ENCODE results near the gene PIGC.

Gene PIGC

DNA sequence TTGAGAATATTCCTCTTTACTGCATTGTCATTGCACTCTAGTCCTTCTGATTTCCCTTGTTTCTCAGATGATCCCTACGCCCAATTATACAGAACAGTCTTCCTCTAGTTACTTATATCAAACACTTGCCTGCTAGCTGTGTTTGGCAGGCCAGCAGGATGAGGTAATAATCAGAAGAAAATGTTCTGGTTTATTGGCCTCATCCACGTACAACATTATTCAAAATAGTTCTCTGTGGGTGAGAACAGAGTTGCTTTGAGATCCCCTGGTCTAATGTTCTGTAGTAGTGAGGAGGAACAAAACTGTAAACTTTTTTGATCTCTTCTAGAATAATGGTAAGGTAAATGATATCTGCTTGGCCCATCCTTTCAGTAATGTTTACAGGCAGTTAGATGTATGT, 45.7 kb downstream of the PIGC start:
- TF ChIP-seq, protein P1, sequence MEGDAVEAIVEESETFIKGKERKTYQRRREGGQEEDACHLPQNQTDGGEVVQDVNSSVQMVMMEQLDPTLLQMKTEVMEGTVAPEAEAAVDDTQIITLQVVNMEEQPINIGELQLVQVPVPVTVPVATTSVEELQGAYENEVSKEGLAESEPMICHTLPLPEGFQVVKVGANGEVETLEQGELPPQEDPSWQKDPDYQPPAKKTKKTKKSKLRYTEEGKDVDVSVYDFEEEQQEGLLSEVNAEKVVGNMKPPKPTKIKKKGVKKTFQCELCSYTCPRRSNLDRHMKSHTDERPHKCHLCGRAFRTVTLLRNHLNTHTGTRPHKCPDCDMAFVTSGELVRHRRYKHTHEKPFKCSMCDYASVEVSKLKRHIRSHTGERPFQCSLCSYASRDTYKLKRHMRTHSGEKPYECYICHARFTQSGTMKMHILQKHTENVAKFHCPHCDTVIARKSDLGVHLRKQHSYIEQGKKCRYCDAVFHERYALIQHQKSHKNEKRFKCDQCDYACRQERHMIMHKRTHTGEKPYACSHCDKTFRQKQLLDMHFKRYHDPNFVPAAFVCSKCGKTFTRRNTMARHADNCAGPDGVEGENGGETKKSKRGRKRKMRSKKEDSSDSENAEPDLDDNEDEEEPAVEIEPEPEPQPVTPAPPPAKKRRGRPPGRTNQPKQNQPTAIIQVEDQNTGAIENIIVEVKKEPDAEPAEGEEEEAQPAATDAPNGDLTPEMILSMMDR (IDR thresholded peaks at IDR 0.05; ENCODE audit: insufficient read depth, low read depth, low read length, missing control alignments) = no peak
- DNase-seq (ENCODE audit: low read depth) = peak; percentile 59
- H3K4me3 ChIP-seq (ENCODE audit: low read depth, low read length) = no peak overlapping the region

DNA sequence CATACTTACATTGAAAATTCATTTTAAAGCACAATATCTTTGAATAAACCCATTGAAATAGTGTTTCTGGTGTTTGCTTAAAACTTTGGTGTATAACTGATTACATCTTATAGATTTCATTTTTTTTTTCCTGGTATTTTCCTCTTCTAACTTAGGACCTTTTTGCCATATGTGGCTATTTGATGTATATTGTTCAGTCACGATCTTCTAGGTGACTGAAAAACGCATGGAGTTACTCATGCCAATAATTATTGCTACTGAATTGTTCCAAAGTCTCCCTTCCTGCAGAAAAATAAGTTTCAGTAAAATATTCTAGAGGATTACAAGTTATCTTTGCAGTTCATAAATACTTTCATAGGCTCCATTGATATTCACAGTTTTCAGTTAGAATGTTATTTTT, 46.2 kb downstream of the PIGC start:
- H3K4me3 ChIP-seq (ENCODE audit: low read depth, low read length) = no peak overlapping the region
- DNase-seq (ENCODE audit: low read depth) = no peak
- TF ChIP-seq, protein P1 (IDR thresholded peaks at IDR 0.05; ENCODE audit: insufficient read depth, low read depth, low read length, missing control alignments) = no peak

DNA sequence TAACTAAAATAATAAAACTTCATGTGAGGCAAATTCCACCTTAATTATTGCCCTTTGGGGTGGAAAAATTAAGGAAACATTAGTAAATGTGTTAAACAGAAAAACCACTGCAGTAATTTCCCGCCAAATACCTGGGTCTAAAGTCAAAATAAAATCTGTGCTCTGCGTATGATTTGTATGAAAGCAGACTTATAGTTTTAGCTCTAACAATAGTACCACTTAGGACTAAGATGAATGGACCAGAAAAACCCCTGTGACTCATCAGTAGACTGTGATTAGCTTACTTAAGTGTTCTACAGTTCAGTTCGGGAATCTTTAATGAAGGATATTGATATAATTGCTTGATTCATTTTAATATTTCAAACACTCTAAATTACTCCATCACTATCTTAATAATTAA, 46.6 kb downstream of the PIGC start:
- TF ChIP-seq, protein P1 (IDR thresholded peaks at IDR 0.05; ENCODE audit: insufficient read depth, low read depth, low read length, missing control alignments) = no peak
- DNase-seq (ENCODE audit: low read depth) = peak; percentile 82
- H3K4me3 ChIP-seq (ENCODE audit: low read depth, low read length) = peak overlapping the region; percentile 12; the same call in 1 of the 2 replicates

DNA sequence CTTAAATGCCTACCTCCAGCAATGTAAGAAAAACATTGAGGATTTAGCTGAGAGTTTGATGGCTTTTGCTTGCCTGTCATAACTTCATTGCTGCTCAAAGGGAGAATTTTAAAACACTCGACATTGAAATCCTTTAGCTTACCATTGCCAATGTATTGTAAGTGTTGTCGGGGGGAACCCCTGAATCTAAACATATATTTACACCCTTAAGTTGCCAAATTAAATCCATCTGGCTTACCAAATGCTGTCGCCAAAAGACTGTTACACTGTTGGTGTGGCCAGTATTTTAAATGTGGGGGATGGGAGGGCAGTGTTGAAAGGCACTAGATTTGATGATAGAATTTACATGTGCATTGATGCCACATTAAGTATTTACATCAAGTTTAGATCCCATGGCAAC, 48.3 kb downstream of the PIGC start:
- no peak for DNase-seq (ENCODE audit: low read depth)
- TF ChIP-seq, protein P1 (IDR thresholded peaks at IDR 0.05; ENCODE audit: insufficient read depth, low read depth, low read length, missing control alignments) = no peak
- H3K4me3 ChIP-seq (ENCODE audit: low read depth, low read length) = no peak overlapping the region

DNA sequence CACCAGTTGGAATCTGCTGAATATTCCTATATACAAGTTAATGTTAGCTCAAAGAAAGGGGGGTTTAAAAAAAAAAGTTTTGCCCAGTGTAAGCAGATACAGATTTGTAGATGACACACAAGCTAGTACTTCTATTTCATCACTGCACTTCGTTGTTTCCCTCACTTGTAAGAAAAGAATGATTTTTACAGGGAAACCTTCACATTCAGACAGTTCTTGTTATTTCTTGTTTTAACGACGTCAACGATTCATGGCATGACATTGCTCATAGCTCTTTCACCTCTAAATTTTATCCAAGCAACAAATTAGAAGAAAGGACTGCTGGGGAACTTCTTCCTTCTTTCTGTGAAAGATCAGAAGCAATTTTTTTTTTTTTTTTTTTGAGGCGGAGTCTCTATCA, 49.1 kb downstream of the PIGC start:
- H3K4me3 ChIP-seq (ENCODE audit: low read depth, low read length) = peak overlapping the region; percentile 33; the same call in 1 of the 2 replicates
- TF ChIP-seq, protein P1 (IDR thresholded peaks at IDR 0.05; ENCODE audit: insufficient read depth, low read depth, low read length, missing control alignments) = no peak
- no peak for DNase-seq (ENCODE audit: low read depth)

DNA sequence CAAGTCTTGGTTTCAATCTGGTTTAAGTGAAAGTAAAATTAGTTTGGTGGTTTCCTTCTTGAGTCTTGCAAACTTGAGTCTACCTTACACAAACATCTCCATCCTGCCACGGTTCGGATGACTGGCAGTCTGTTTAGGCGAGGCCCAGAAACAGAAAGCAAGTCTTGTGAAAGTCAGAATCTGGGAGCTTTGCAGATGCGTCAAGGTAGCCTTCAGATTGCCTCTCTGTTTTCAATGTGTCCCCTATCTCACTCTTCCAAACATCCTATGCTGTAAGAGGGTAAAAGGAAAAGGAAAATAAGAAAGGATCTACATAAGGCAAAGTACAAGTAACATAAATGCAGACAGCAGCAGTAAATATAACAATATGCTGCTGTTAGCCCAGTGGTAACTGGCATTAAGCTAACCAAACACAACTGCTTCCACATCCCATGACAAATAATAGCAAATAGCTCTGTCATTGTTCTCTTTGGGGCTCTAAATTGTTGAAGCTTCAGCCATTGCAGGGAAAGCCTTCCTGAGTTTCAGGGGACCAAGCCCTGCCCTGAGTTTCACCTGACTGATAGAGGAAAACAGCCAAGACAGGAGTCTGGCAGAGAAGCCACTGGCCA, 49.6 kb downstream of the PIGC start:
- H3K4me3 ChIP-seq (ENCODE audit: low read depth, low read length) = peak overlapping the region; percentile 33
- TF ChIP-seq, protein P1 (IDR thresholded peaks at IDR 0.05; ENCODE audit: insufficient read depth, low read depth, low read length, missing control alignments) = no peak
- DNase-seq (ENCODE audit: low read depth) = peak; percentile 97

DNA sequence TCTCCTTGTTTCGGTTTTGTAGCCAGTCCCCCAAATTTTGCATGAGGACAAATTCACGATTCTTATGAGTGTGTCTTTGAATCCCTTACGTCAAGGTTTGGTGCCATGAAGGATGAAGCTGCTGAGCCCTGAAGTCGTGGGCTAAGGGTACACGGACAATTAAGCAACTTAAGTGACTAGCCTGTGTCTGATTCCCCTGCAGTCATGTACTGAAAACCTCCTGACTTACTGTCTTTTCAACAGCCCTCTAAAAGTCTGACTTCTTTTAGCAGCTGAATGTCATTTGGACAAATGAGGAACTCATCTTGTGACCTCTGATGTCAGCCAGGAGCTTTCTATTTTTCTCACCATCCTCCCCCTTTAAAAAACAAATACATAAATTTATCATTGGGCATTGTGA, 50.5 kb downstream of the PIGC start:
- TF ChIP-seq, protein P1 (IDR thresholded peaks at IDR 0.05; ENCODE audit: insufficient read depth, low read depth, low read length, missing control alignments) = no peak
- DNase-seq (ENCODE audit: low read depth) = peak; percentile 77
- peak overlapping the region; percentile 15 for H3K4me3 ChIP-seq (ENCODE audit: low read depth, low read length)

All from GM12865 (cell line).